LNCAP (cell line): Measurements from ENCODE around the gene PRPF38A.

ENCODE experiments used
- TF ChIP-seq, protein P1 (sequence below): fragments of 450-650 bp; IDR thresholded peaks from 2 replicates; pipeline ENCODE4 v1.5.1; 2017; ENCODE audit warnings: mild to moderate bottlenecking

PRPF38A gene

GRCh38 chr1:52424231-52424636 is 19.8 kb downstream of the PRPF38A start:
- TF ChIP-seq, protein P1, sequence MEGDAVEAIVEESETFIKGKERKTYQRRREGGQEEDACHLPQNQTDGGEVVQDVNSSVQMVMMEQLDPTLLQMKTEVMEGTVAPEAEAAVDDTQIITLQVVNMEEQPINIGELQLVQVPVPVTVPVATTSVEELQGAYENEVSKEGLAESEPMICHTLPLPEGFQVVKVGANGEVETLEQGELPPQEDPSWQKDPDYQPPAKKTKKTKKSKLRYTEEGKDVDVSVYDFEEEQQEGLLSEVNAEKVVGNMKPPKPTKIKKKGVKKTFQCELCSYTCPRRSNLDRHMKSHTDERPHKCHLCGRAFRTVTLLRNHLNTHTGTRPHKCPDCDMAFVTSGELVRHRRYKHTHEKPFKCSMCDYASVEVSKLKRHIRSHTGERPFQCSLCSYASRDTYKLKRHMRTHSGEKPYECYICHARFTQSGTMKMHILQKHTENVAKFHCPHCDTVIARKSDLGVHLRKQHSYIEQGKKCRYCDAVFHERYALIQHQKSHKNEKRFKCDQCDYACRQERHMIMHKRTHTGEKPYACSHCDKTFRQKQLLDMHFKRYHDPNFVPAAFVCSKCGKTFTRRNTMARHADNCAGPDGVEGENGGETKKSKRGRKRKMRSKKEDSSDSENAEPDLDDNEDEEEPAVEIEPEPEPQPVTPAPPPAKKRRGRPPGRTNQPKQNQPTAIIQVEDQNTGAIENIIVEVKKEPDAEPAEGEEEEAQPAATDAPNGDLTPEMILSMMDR = no peak

- TF ChIP-seq, protein P1 = no peak
Observed at GRCh38 chr1:52424813-52425212, 20.4 kb downstream of the PRPF38A start.

GRCh38 chr1:52426371-52426770 is 22.0 kb downstream of the PRPF38A start:
- TF ChIP-seq, protein P1 = no peak

- TF ChIP-seq, protein P1 = no peak
Observed at GRCh38 chr1:52427152-52427551, 22.8 kb downstream of the PRPF38A start.

GRCh38 chr1:52432807-52433206 is 28.4 kb downstream of the PRPF38A start:
- TF ChIP-seq, protein P1 = no peak

- TF ChIP-seq, protein P1 = no peak
Observed at GRCh38 chr1:52435211-52435610, 30.8 kb downstream of the PRPF38A start.

- TF ChIP-seq, protein P1 = no peak
Observed at GRCh38 chr1:52435650-52436049, 31.2 kb downstream of the PRPF38A start.

GRCh38 chr1:52436817-52437216 is 32.4 kb downstream of the PRPF38A start:
- TF ChIP-seq, protein P1 = no peak
